PC-3 (cell line): ENCODE data around the gene DGKZ. TPM values are rescaled to one million over a fixed set of nuclear protein-coding genes. Genes with fewer than 3 reads are reported as not detected.

Source experiments
- ATAC-seq: fragments of 200-7000 bp; cut with Tn5 transposase; 2 replicates; pipeline ENCODE4 v1.9.1; 2020; ENCODE audit warnings: mild to moderate bottlenecking, moderate library complexity
- BruUV-seq: library from RNA; stranded (reverse); fragments of 400-500 nt; replicated peaks from 2 replicates; lab custom pipeline; 2021; lab: Mats Ljungman, UMichigan
- CTCF ChIA-PET: fragments of 300-600 bp; sonication (Branson Sonifier 250); formaldehyde crosslinking; loops from one replicate; lab custom pipeline; 2022; ENCODE audit warnings: antibody characterized with exemption; lab: Charles Lee
- POLR2A ChIA-PET: fragments of 300-600 bp; sonication (Branson Sonifier 250); formaldehyde crosslinking; loops from one replicate; lab custom pipeline; 2022; ENCODE audit warnings: antibody characterized with exemption; ENCODE audit not compliant: unreplicated experiment; lab: Charles Lee
- DNase-seq: peaks from one replicate; pipeline ENCODE4 v3.0.0-alpha.2; 2015
- H2AFZ ChIP-seq: fragments of 300-600 bp; sonication (generic); 2 replicates; pipeline ENCODE4 v1.6.0; 2016; ENCODE audit warnings: antibody characterized with exemption, low read length
- H3F3A ChIP-seq: fragments of 300-600 bp; sonication (generic); one replicate; pipeline ENCODE4 v1.6.0; 2017; ENCODE audit warnings: antibody characterized with exemption, low read length, control low read depth, mild to moderate bottlenecking; ENCODE audit not compliant: unreplicated experiment
- H3K27ac ChIP-seq: fragments of 300-600 bp; sonication (generic); 2 replicates; pipeline ENCODE4 v1.5.1; 2016; ENCODE audit warnings: mild to moderate bottlenecking, low read length
- H3K27me3 ChIP-seq: fragments of 300-600 bp; sonication (generic); 2 replicates; pipeline ENCODE4 v1.6.1; 2016; ENCODE audit warnings: low read length, mixed read lengths
- H3K36me3 ChIP-seq: fragments of 300-600 bp; sonication (generic); 2 replicates; pipeline ENCODE4 v1.6.1; 2016; ENCODE audit warnings: low read depth, mixed run types, low read length, mixed read lengths
- H3K4me1 ChIP-seq: fragments of 300-600 bp; sonication (generic); 2 replicates; pipeline ENCODE4 v1.5.1; 2016; ENCODE audit warnings: low read length; ENCODE audit not compliant: insufficient read depth
- H3K4me2 ChIP-seq: fragments of 300-600 bp; sonication (generic); 2 replicates; pipeline ENCODE4 v1.6.0; 2016; ENCODE audit warnings: low read length
- H3K4me3 ChIP-seq: fragments of 300-600 bp; sonication (generic); 2 replicates; pipeline ENCODE4 v1.5.1; 2016; ENCODE audit warnings: mild to moderate bottlenecking, low read length, mixed read lengths
- H3K79me2 ChIP-seq: fragments of 300-600 bp; sonication (generic); 2 replicates; pipeline ENCODE4 v1.6.1; 2017; ENCODE audit warnings: low read length, mixed read lengths
- H3K9ac ChIP-seq: fragments of 300-600 bp; sonication (generic); 2 replicates; pipeline ENCODE4 v1.6.0; 2016; ENCODE audit warnings: mild to moderate bottlenecking, low read length
- H3K9me2 ChIP-seq: fragments of 300-600 bp; sonication (generic); replicated peaks from 2 replicates; pipeline ENCODE4 v1.6.1; 2016; ENCODE audit warnings: mixed run types, low read length, mixed read lengths
- H3K9me3 ChIP-seq: fragments of 300-600 bp; sonication (generic); 2 replicates; pipeline ENCODE4 v1.6.1; 2016; ENCODE audit warnings: low read length, mixed read lengths
- H4K20me1 ChIP-seq: fragments of 300-600 bp; sonication (generic); 2 replicates; pipeline ENCODE4 v1.6.1; 2016; ENCODE audit warnings: low read length, mixed read lengths
- CTCF ChIP-seq: fragments of 300-600 bp; sonication (generic); conservative IDR thresholded peaks from 2 replicates; pipeline ENCODE4 v1.5.1; 2017; ENCODE audit warnings: antibody characterized with exemption, low read depth, mild to moderate bottlenecking, low read length
- EZH2 ChIP-seq: fragments of 300-600 bp; sonication (generic); IDR thresholded peaks from one replicate; pipeline ENCODE4 v1.6.1; 2017; ENCODE audit warnings: antibody characterized with exemption, mild to moderate bottlenecking, low read length; ENCODE audit not compliant: unreplicated experiment
- EZH2phosphoT487 ChIP-seq: fragments of 300-600 bp; sonication (generic); IDR thresholded peaks from 2 replicates; pipeline ENCODE4 v1.6.1; 2018; ENCODE audit warnings: mild to moderate bottlenecking, antibody characterized with exemption, low read length, borderline replicate concordance
- intact Hi-C: fragments of 100-400 bp; cut with micrococcal nuclease; formaldehyde crosslinking; loops from 2 replicates; pipeline ENCODE4 v1.9.0; 2023
- total RNA-seq: library from RNA; depleted of rRNA; stranded (reverse); fragments of >200 nt; gene quantifications from 2 replicates; pipeline ENCODE4 v1.2.3, GENCODE V29; 2014

DGKZ gene
- total RNA-seq, 1 experiment from 2014 or later: 70.2 TPM

GRCh38 chr11:46362156-46363030 is 15.1 kb downstream of the DGKZ start:
- Histone ChIP-seq H3K9me3 (no peaks in the 10 kb centered on the region), H4K20me1 (no peaks in the 10 kb centered on the region), H3F3A (no peaks in the 10 kb centered on the region), H3K4me1 (peaks cover 26% of the 10 kb centered on the region), H3K27me3 (no peaks in the 10 kb centered on the region), H3K79me2 (peaks cover 27% of the 10 kb centered on the region), H2AFZ (peak overlapping the region; percentile 59; the same call in 1 of the 2 replicates), H3K4me3 (no peak overlapping the region), H3K9me2 (no peaks in the 10 kb centered on the region), H3K9ac (peak overlapping the region; percentile 85), H3K36me3 (no peaks in the 10 kb centered on the region), H3K4me2 (peak overlapping the region; percentile 84), H3K27ac (peak overlapping the region; percentile 97)
- ATAC-seq (no peak), DNase-seq (no peak)
- intact Hi-C loops: loop anchor here (2.0 kb wide), 1 partner anchor 14 kb away; no protein-coding TSS in a partner anchor
- CTCF ChIA-PET: no interaction called here
- BruUV-seq: TSS peak; percentile 57
- POLR2A ChIA-PET: no interaction called here
- TF ChIP-seq CTCF (no peak), EZH2 (no peak), EZH2phosphoT487 (no peak)

- CTCF ChIA-PET: interaction anchor here (0.6 to 1.4 kb wide), 2 partner anchors 20 to 90 kb away, joined by 3 read pairs; no protein-coding TSS in a partner anchor
- H3K4me2 ChIP-seq: peak overlapping the region; percentile 84
- POLR2A ChIA-PET: interaction anchor here (0.5 kb wide), 1 partner anchor 13 kb away, joined by 3 read pairs; no protein-coding TSS in a partner anchor
These were observed 15.8 kb downstream of the DGKZ start for GRCh38 chr11:46363031-46363407.

More at GRCh38 chr11:46363031-46363407, 15.8 kb downstream of the DGKZ start:
- Histone ChIP-seq H3K27me3 (no peaks in the 10 kb centered on the region), H3K4me3 (peak overlapping the region; percentile 60), H3F3A (no peaks in the 10 kb centered on the region), H3K9me3 (no peaks in the 10 kb centered on the region), H3K4me1 (peaks cover 26% of the 10 kb centered on the region), H2AFZ (peak overlapping the region; percentile 59; the same call in 1 of the 2 replicates), H3K9me2 (no peaks in the 10 kb centered on the region), H3K36me3 (no peaks in the 10 kb centered on the region; the same call in 1 of the 2 replicates), H3K9ac (peak overlapping the region; percentile 85), H3K79me2 (peaks cover 22% of the 10 kb centered on the region), H4K20me1 (no peaks in the 10 kb centered on the region), H3K27ac (peak overlapping the region; percentile 97)
- TF ChIP-seq CTCF (no peak), EZH2 (no peak), EZH2phosphoT487 (no peak)
- BruUV-seq: no TSS peak
- intact Hi-C loops: loop anchor here (2.0 kb wide), 1 partner anchor 14 kb away; no protein-coding TSS in a partner anchor
- ATAC-seq (peak; percentile 83), DNase-seq (peak; percentile 81)
